GM18868 (cell line): ENCODE data around the gene KDELR3.

Experiments used
- ATAC-seq: cut with Tn5 transposase; IDR thresholded peaks from one replicate; pipeline ENCODE4 v1.9.1; 2021; ENCODE audit warnings: mild to moderate bottlenecking, moderate library complexity; ENCODE audit not compliant: unreplicated experiment

KDELR3 gene

GRCh38 chr22:38437416-38437815 lies 30.5 kb upstream of the KDELR3 start:
- no peak for ATAC-seq

DNA sequence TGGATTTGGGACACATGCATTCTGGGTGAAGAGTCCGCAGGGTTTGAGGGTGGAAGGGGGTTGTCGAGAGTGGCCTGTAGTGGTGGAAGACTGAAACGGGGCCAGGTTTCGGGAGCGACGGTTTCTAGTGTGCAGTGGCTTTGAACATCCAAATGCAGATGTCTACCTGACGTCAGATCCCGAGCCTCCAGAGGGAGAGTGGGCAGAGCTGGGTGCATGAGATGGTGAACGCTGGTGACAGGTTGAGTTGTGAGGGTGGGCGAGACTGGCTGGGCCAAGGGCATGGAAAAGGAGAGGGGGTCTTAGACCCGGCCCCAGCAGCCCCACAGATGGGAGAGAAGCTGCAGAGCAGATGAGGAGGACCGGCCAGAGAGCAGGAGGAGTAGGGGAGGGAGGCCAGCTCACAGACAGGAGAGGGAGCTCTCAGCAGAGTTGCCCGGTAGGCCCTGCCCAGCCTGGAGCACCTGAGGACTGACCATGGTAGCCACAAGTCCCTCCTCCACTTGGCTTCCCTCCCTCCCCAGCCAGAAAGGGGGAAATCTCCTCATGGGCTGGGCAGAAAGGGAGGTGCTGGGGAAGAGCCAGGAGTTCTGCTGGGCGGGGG lies 27.0 kb upstream of the KDELR3 start:
- no peak for ATAC-seq

DNA sequence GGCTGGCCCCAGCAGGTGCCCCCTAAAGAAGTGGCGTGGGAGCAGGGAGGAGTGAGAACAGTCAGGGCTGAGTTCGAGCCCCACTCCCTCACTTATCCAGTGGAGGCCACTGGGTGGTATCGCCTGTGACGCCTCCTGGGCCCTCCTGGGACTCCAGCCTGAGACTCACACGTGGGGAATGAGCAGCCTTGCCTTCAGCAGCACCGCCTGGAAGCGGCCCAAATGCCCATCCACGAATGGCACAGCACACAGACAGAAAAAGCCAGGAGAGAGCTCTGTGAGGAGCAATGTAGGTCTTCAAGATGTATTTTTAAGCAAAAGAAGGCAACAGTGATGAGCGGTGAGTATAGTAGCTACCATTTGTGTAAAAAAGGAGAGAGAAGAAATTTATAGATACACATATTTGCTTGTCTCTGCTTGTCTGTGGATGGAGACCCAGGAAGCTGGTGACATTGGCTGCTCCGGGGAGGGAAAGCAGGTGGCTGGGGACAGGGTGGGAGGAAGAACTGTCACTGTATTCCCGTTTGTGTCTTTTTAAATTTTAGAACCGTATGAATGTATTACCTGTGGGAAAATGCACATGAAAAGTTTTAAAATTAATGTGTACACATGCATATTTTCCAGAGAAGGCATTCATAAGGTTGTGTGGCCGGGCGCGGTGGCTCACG lies 26.1 kb upstream of the KDELR3 start:
- no peak for ATAC-seq

DNA sequence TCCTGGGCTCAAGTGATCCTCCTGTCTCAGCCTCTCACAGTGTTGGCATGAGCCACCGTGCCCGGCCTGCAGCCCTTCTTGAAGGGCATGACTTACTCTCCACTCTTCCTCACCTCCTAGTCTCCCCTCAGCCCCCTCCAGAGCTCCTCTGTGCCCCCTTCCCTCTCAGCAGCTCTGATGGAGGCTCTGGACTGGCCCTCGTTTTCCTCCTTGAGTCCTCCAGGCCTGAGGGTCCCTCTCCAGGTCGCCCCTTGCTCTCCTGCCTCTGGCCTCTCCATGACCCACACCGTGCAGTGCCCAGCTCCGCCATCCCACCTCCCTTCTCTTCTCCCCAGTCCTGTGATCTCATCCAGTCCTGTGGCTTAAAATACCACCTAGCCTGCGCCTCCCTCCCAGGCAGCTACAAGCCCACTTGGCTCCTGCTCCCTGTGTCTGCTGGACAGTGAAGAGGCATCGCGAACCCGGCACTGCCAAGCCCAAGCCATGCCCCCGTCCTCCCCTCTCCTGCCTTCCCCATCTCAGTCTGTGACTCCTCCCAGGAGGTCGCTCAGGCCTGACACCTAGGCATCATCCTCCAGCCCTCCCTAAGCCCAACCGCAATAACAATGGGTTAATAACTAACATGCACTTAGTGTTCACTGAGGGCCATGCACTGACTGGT lies 24.8 kb upstream of the KDELR3 start:
- ATAC-seq, result no peak

DNA sequence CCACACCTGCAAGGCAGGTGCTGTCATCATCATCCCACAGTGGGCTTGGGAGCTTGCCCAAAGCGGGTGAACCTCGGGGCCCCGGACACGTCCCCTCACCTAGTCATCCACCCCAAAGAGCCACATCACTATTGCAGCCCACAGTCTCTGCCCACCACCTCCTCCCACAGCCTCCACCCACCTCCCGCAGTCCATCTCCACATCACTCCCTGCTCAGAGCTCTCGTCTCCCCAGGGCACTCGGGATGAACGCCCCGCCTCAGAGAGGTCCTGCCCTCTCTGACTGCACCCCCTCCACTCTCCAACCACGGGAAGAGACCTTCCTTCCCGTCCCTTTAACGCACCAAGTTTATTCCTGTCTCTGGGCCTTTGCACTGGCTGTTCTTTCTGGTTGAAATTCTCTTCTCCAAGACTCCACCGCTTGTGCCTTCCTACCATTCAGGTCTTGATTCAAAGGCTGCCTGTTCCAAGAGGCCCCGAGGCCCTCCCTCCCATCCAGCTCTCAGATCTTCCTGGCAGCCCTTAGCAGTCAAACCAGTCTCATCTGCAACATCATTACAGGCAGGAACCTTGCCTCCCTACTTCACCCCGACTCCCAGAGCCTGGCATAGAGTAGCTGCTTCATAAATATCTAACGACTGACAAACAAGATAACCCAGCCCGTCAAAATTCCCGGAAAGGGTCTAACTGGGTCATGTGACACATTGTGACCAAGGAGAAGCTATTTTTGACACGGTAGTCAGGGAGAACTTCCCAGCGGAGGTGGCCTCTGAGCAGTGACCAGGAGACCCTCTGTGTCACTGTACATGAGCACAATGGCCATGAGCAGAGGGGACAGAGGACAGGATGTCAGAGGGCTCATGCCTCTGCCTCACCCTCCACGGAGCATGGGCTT lies 24.0 kb upstream of the KDELR3 start:
- ATAC-seq, result no peak

DNA sequence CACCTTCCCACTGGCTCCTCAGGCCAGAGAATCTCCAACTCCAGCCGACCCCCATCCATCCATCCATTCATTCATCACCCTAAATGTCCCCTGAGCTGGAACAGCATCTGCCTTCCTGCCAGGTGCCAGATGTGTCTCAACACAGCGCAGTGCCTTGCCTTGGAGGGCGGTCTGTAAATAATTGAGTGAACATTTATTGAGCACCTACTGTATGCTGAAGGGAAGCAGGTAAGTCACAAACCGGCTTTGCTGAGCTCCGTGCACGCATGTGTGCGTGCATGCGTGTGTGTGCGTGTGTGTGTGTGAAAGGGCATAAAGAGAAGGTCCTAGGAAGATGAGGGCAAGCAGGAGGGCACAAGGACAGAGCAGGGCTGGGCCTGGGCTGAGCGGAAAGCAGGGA lies 23.1 kb upstream of the KDELR3 start:
- no peak for ATAC-seq

GRCh38 chr22:38446018-38446601 lies 21.8 kb upstream of the KDELR3 start:
- ATAC-seq, result no peak

DNA sequence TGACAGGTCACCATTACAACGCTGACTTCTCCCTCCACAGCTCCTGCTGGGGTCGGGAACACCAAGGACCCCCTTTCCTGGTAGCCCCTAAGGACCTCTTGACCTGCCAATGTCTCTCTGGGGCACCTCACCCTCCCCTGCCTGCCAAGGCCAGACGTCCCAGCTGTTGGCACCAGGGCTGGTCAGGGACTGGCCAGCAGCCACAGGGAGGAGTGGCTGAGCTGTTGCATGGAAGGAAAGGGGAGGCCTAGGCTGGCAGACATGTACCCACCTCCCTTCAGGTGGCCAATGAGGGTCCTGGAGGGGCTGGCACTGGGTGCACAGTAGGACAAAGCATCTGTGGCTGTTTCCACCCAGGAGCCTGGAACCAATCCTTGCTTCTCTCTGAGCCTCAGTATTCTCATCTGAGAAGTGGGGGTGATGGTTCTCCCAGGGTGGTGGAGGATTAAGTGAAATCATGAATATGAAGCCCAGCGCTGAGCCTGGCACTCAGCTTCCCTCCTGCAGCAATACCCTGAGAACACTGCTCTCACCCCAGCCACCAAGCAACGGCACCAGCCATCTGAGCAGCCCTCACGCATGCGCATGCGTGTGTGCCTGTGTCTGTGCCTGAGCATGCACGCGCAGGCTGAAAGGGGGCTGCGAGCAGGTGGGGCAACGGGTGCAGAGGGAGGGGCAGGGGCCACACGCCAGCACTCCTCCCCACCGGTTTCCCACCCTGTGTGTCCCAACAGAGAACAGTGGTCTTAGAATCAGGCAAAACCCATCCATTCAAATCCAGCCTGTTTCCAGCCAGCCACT lies 18.8 kb upstream of the KDELR3 start:
- ATAC-seq, result no peak

- no peak for ATAC-seq
Measured at GRCh38 chr22:38449776-38450175, 18.1 kb upstream of the KDELR3 start.

- no peak for ATAC-seq
Measured at GRCh38 chr22:38450234-38450797, 17.6 kb upstream of the KDELR3 start.

DNA sequence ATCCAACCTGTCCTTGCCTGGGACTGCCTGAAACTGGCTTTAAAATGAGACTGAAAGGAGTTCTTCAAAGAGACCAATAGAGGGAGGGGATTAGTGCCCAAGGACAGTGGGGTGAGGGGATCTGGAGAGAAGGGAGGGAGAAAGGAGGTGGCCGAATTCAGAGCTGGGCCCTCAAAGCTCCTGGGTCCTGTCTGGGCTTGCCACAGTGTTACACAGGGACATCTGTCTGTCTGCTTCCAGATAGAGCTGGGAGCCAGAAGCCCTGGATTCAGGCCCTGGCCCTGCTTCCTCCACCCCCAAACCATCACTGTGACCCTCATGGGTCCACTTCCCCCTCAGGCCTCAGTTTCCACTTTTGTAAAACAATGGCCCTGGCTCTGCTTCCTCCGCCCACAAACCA lies 16.5 kb upstream of the KDELR3 start:
- ATAC-seq, result no peak

GRCh38 chr22:38451864-38452263 lies 16.0 kb upstream of the KDELR3 start:
- no peak for ATAC-seq

DNA sequence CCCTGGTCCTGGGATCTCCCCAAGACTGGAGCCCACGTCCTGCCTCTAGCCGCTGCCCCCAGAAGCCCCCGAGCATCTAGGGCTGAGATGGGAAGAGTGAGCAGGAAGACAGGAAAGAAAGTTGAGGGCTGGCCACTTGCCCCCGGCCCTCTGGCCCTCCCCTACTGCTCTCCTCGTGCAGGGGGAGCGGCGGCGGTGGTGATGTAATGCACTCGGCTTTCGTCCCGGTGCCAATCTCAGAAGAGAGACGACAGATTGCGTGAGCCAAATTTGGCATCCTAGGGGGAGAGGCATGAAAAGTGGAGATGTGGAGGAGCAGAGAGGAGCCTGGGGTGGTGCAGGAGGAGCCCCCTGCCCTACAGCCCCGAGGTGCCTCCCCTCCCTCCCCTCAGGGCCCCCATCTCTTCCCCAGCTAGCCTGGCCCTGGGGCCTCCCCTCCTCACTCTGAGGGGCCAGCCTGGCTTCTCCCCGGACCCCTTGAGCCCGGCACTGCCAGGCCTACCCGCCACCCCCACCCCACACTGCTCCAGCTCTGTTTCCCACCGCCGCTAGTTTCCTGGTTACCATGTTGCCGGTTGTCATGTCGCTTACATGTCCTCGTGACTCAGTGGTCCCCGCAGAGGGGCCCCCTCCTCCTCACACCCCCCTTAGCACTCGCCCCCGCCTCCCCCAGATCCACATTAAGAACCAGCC lies 15.4 kb upstream of the KDELR3 start:
- no peak for ATAC-seq

- ATAC-seq, result no peak
Measured at GRCh38 chr22:38453066-38453672, 14.7 kb upstream of the KDELR3 start.

- ATAC-seq, result no peak
Measured at GRCh38 chr22:38453996-38454352, 13.9 kb upstream of the KDELR3 start.

- no peak for ATAC-seq
Measured at GRCh38 chr22:38454353-38455075, 13.4 kb upstream of the KDELR3 start.

DNA sequence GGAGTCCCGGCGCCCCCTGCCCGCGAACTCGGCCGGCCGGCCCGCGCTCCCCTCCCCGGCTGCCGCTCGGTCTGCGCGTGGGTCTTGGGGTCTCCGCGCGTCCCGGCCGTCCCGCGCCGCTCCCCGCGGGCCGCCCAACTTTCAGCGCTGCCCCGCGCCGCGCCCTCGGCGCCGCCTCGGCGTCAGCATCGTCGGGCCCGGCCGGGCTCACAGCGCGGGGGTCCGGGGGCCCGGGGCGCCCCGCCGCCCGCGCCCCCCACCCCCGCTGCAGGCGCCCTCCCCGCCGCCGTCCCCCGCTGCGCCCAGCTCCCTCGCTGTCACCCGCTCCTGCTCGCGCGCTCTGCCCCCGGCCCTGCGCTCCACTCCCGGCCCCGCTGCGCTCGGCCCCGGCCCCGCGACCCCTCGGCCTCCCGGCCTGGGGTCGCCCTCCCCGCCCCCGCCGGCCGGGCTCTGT lies 12.8 kb upstream of the KDELR3 start, which contains the start of gene KCNJ4:
TSS of gene KCNJ4 (minus strand) at position 124 of the 454 bp plus-strand sequence. CDS start 27,067 bp downstream, outside the sequence.
- ATAC-seq, result no peak
